Mesodermal cell (in vitro differentiated cells): ENCODE results near the gene LENG8.

Experiments used
- H3K27ac ChIP-seq: 2 replicates; pipeline ENCODE4 v1.7.0; 2013; ENCODE audit warnings: mild to moderate bottlenecking, low read depth, low read length, moderate library complexity; ENCODE audit not compliant: severe bottlenecking
- H3K36me3 ChIP-seq: 2 replicates; pipeline ENCODE4 v1.7.1; 2013; ENCODE audit warnings: mild to moderate bottlenecking, low read length, moderate library complexity; ENCODE audit not compliant: control insufficient read depth, insufficient read depth
- H3K4me1 ChIP-seq: one replicate; pipeline ENCODE4 v1.7.1; 2013; ENCODE audit warnings: mild to moderate bottlenecking, low read length; ENCODE audit not compliant: insufficient read depth, control insufficient read depth, poor library complexity, severe bottlenecking
- H3K4me3 ChIP-seq: 2 replicates; pipeline ENCODE4 v1.7.0; 2013; ENCODE audit warnings: low read length, control low read depth, mild to moderate bottlenecking; ENCODE audit not compliant: insufficient read depth, poor library complexity, severe bottlenecking; ENCODE audit errors: extremely low read depth
- H3K9me3 ChIP-seq: 2 replicates; pipeline ENCODE4 v1.7.1; 2013; ENCODE audit warnings: mild to moderate bottlenecking, low read length, moderate library complexity; ENCODE audit not compliant: control insufficient read depth
- WGBS, 2 experiments: methylation state at CpG; one replicate each; pipeline ENCODE4 v1.1.5; 2013; ENCODE audit warnings: missing lambda C conversion rate in 2 of 2; ENCODE audit not compliant: insufficient coverage in 2 of 2; 5-methylcytosine and 5-hydroxymethylcytosine counted together

The LENG8 gene

GRCh38 chr19:54456423-54457373 lies 7.7 kb downstream of the LENG8 start:
- H3K9me3 ChIP-seq = no peaks in the 10 kb centered on the region
- H3K4me1 ChIP-seq = peaks cover 5% of the 10 kb centered on the region
- WGBS, 2 experiments = 97 to 99% methylated on average over 44 to 48 of the region's 51 CpGs
- no peak overlapping the region for H3K4me3 ChIP-seq
- peaks cover 93% of the 10 kb centered on the region for H3K36me3 ChIP-seq
- H3K27ac ChIP-seq = no peak overlapping the region

GRCh38 chr19:54457773-54458647 lies 9.0 kb downstream of the LENG8 start:
- H3K4me1 ChIP-seq = peaks cover 13% of the 10 kb centered on the region
- H3K9me3 ChIP-seq = no peaks in the 10 kb centered on the region
- 94 to 95% methylated on average over 35 to 42 of the region's 42 CpGs for WGBS, 2 experiments
- peaks cover 88% of the 10 kb centered on the region for H3K36me3 ChIP-seq
- no peak overlapping the region for H3K4me3 ChIP-seq
- H3K27ac ChIP-seq = no peak overlapping the region

GRCh38 chr19:54458648-54459281 lies 9.8 kb downstream of the LENG8 start:
- Histone ChIP-seq H3K36me3 (peaks cover 81% of the 10 kb centered on the region), H3K4me1 (peaks cover 13% of the 10 kb centered on the region), H3K27ac (no peak overlapping the region), H3K4me3 (no peak overlapping the region), H3K9me3 (no peaks in the 10 kb centered on the region)
- 97 to 98% methylated on average over 10 to 11 of the region's 11 CpGs for WGBS, 2 experiments

GRCh38 chr19:54459282-54460229 lies 10.6 kb downstream of the LENG8 start:
- H3K4me1 ChIP-seq = peaks cover 13% of the 10 kb centered on the region
- no peaks in the 10 kb centered on the region for H3K9me3 ChIP-seq
- H3K4me3 ChIP-seq = no peak overlapping the region
- H3K27ac ChIP-seq = no peak overlapping the region
- WGBS, 2 experiments = 96 to 98% methylated on average over 14 to 15 of the region's 16 CpGs
- peaks cover 73% of the 10 kb centered on the region for H3K36me3 ChIP-seq

- Histone ChIP-seq H3K4me3 (no peak overlapping the region), H3K27ac (no peak overlapping the region), H3K36me3 (peaks cover 64% of the 10 kb centered on the region), H3K9me3 (no peaks in the 10 kb centered on the region), H3K4me1 (peaks cover 13% of the 10 kb centered on the region)
- 95% methylated on average over 17 to 22 of the region's 39 CpGs for whole genome bisulfite sequencing, 2 experiments
Observed at GRCh38 chr19:54460230-54461005, 11.4 kb downstream of the LENG8 start.

GRCh38 chr19:54461210-54461609 lies 12.2 kb downstream of the LENG8 start:
- peaks cover 13% of the 10 kb centered on the region for H3K4me1 ChIP-seq
- H3K36me3 ChIP-seq = peaks cover 56% of the 10 kb centered on the region
- 92 to 93% methylated on average over 10 to 21 of the region's 27 CpGs for WGBS, 2 experiments
- no peaks in the 10 kb centered on the region for H3K9me3 ChIP-seq
- no peak overlapping the region for H3K4me3 ChIP-seq
- H3K27ac ChIP-seq = no peak overlapping the region

GRCh38 chr19:54461613-54462012 lies 12.6 kb downstream of the LENG8 start:
- WGBS, 2 experiments = no CpG with 5 or more reads among the region's 3 CpGs
- Histone ChIP-seq H3K36me3 (peaks cover 52% of the 10 kb centered on the region), H3K4me1 (peaks cover 13% of the 10 kb centered on the region), H3K9me3 (no peaks in the 10 kb centered on the region), H3K27ac (no peak overlapping the region), H3K4me3 (no peak overlapping the region)

GRCh38 chr19:54462047-54462654 lies 13.2 kb downstream of the LENG8 start:
- H3K4me1 ChIP-seq = peaks cover 13% of the 10 kb centered on the region
- peaks cover 47% of the 10 kb centered on the region for H3K36me3 ChIP-seq
- WGBS, 2 experiments = 90 to 91% methylated on average over 12 to 14 of the region's 15 CpGs
- H3K4me3 ChIP-seq = peak overlapping the region; percentile 46
- H3K9me3 ChIP-seq = no peaks in the 10 kb centered on the region
- H3K27ac ChIP-seq = peak overlapping the region; percentile 82
